ENCODE measurements around the gene CYP2A13.

- no peak for TF ChIP-seq POLR2AphosphoS5 (IDR thresholded peaks at IDR 0.05)
- no peak for TF ChIP-seq POLR2A (IDR thresholded peaks at IDR 0.05)
- TF ChIP-seq, protein P1, sequence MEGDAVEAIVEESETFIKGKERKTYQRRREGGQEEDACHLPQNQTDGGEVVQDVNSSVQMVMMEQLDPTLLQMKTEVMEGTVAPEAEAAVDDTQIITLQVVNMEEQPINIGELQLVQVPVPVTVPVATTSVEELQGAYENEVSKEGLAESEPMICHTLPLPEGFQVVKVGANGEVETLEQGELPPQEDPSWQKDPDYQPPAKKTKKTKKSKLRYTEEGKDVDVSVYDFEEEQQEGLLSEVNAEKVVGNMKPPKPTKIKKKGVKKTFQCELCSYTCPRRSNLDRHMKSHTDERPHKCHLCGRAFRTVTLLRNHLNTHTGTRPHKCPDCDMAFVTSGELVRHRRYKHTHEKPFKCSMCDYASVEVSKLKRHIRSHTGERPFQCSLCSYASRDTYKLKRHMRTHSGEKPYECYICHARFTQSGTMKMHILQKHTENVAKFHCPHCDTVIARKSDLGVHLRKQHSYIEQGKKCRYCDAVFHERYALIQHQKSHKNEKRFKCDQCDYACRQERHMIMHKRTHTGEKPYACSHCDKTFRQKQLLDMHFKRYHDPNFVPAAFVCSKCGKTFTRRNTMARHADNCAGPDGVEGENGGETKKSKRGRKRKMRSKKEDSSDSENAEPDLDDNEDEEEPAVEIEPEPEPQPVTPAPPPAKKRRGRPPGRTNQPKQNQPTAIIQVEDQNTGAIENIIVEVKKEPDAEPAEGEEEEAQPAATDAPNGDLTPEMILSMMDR (IDR thresholded peaks at IDR 0.05) = no peak
Measured at GRCh38 chr19:41095703-41096102, 7.5 kb downstream of the CYP2A13 start.
